KOPT-K1 (cell line): ENCODE measurements around the gene NEMP1.
A peak's percentile ranks its signal among the peaks of the same experiment; 100 is the strongest.

Experiments used
- H3K27ac ChIP-seq: fragments of 200-600 bp; sonication (generic); 2 replicates; pipeline ENCODE4 v1.5.1; 2016; ENCODE audit warnings: antibody characterized with exemption, mild to moderate bottlenecking, low read depth, low read length; ENCODE audit not compliant: poor library complexity, severe bottlenecking
- H3K36me3 ChIP-seq: fragments of 200-600 bp; sonication (generic); 2 replicates; pipeline ENCODE4 v1.5.1; 2017; ENCODE audit warnings: antibody characterized with exemption, mild to moderate bottlenecking, low read length, moderate library complexity; ENCODE audit not compliant: insufficient read depth
- H3K9me3 ChIP-seq: fragments of 200-600 bp; sonication (generic); 2 replicates; pipeline ENCODE4 v1.5.1; 2017; ENCODE audit warnings: antibody characterized with exemption, low read length, mild to moderate bottlenecking; ENCODE audit not compliant: insufficient read depth, poor library complexity, severe bottlenecking

Gene NEMP1

GRCh38 chr12:57097554-57097835 is 18.9 kb upstream of the NEMP1 start:
- H3K9me3 ChIP-seq, result no peaks in the 10 kb centered on the region
- no peak overlapping the region for H3K27ac ChIP-seq
- H3K36me3 ChIP-seq, result peaks cover 89% of the 10 kb centered on the region

- Histone ChIP-seq H3K9me3 (no peaks in the 10 kb centered on the region), H3K36me3 (peaks cover 89% of the 10 kb centered on the region), H3K27ac (no peak overlapping the region)
Measured at GRCh38 chr12:57096748-57097553, 18.4 kb upstream of the NEMP1 start.

DNA sequence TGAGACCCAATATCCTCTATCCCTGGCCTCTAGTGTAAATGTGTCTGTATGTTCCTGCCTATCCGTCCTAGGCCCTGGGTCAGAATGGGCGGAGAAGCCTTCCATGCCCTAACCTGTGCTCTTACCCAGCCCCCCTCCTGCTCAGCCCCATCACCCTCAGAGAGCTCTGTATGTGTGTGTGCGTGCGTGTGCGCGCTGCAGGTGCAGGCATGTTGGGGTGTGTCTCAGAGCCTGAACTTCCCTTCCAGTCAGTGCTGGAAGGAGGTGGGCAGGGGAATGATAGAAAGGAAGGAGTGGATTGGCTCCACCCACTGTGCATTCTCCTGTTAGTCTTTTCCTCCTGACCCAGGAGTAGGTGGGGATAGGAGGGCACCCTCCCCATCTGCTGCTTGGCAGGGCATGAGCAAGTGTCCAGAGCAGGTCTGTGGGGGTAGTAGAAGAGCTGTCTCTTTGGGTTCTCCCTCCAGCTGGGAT is 17.5 kb upstream of the NEMP1 start:
- Histone ChIP-seq H3K36me3 (peaks cover 93% of the 10 kb centered on the region), H3K9me3 (no peaks in the 10 kb centered on the region), H3K27ac (no peak overlapping the region)

GRCh38 chr12:57095440-57095839 is 16.8 kb upstream of the NEMP1 start:
- Histone ChIP-seq H3K27ac (no peak overlapping the region), H3K9me3 (no peaks in the 10 kb centered on the region), H3K36me3 (peaks cover 94% of the 10 kb centered on the region)

GRCh38 chr12:57094208-57095160 is 15.9 kb upstream of the NEMP1 start:
- Histone ChIP-seq H3K27ac (peak overlapping the region; percentile 19), H3K36me3 (peaks cover 84% of the 10 kb centered on the region), H3K9me3 (no peaks in the 10 kb centered on the region)

GRCh38 chr12:57093415-57094207 is 15.0 kb upstream of the NEMP1 start:
- Histone ChIP-seq H3K36me3 (peaks cover 76% of the 10 kb centered on the region), H3K27ac (peak overlapping the region; percentile 47), H3K9me3 (no peaks in the 10 kb centered on the region)

DNA sequence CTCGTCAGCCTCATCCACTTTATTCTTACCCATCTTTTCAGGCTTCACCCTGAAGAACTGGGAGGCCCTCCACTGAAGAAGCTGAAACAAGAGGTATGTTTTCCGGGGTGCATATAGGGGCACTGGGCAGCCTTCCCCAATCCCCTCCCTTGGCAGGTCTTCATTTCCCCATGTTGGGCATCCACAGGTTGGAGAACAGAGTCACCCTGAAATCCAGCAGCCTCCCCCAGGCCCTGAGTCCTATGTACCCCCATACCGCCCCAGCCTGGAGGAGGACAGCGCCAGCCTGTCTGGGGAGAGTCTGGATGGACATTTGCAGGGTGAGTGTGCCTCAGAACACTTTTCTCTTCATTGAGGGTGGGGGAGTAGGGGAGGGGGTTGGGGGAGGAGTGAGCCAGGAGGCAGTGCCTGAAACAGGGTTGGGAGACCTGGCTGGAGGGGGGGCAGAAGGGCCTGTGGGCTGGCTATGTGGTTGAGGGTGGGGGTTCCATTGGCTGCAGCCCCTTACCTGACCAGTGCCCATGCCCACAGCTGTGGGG is 14.4 kb upstream of the NEMP1 start:
- peaks cover 69% of the 10 kb centered on the region for H3K36me3 ChIP-seq
- no peak overlapping the region for H3K27ac ChIP-seq
- H3K9me3 ChIP-seq, result no peaks in the 10 kb centered on the region

DNA sequence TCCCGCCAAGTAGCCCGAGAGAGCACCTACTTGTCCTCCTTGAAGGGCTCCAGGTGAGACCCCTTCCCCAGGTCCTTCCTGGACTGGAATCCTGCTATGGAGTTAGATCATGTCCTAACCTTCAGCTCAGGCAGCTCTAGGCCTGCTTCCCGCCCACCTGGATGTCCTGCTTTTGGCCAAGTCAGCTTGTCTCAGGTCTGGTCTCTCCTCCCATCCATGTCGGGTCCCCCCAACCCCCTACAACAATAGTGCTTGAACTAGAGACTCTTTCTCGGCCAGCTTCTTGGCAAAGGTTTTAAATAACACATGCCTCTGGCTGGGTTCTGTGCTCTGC is 13.9 kb upstream of the NEMP1 start:
- peaks cover 65% of the 10 kb centered on the region for H3K36me3 ChIP-seq
- H3K9me3 ChIP-seq, result no peaks in the 10 kb centered on the region
- no peak overlapping the region for H3K27ac ChIP-seq

DNA sequence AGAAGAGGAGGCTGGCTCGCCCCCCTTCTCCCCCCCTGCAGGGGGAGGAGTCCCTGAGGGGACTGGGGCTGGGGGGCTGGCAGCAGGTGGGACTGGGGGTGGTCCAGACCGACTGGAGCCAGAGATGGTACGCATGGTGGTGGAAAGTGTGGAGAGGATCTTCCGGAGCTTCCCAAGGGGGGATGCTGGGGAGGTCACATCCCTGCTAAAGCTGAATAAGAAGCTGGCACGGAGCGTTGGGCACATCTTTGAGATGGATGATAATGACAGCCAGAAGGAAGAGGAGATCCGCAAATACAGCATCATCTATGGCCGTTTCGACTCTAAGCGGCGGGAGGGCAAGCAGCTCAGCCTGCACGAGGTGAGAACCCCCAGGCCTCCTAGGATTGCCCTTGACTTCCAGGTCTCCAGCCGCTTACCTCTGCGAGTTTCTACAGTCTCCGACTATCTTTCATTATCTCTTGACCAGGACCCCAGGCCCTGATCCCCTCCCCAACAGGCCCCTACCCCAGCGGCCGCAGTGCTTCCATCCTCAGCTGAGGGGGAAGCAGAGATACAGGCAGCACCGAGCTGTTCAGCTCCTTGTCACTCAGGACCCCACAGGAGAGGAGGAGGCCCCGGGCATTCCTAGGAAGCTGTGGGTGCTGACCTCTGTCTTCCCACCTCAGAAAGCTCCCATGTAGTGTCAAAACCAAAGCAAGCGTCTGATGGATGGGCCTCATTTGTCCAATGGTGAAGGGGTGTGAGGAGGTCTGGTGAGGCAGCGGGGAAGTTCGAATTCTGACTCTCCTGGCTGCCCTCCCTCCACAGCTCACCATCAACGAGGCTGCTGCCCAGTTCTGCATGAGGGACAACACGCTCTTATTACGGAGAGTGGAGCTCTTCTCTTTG is 13.3 kb upstream of the NEMP1 start:
- Histone ChIP-seq H3K27ac (no peak overlapping the region), H3K36me3 (peaks cover 58% of the 10 kb centered on the region), H3K9me3 (no peaks in the 10 kb centered on the region)

DNA sequence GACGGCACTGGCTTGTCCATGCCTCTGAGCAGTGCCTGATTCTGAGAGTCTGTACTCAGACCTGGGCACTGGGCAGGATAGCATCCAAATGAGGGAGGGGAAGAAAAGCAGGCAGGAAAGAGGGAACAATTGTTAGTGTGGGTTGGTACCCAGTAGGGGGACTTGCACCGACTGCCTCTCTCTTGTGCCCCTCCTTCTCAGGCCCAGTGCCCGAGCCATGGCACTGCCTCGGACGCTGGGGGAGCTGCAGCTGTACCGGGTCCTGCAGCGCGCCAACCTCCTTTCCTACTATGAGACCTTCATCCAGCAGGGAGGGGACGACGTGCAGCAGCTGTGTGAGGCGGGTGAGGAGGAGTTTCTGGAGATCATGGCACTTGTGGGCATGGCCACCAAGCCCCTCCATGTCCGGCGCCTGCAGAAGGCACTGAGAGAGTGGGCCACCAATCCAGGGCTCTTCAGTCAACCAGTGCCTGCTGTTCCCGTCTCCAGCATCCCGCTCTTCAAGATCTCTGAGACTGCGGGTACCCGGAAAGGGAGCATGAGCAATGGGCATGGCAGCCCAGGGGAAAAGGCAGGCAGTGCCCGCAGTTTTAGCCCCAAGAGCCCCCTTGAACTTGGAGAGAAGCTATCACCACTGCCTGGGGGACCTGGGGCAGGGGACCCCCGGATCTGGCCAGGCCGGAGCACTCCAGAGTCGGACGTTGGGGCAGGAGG is 12.5 kb upstream of the NEMP1 start:
- Histone ChIP-seq H3K36me3 (peaks cover 50% of the 10 kb centered on the region), H3K9me3 (no peaks in the 10 kb centered on the region), H3K27ac (no peak overlapping the region)

DNA sequence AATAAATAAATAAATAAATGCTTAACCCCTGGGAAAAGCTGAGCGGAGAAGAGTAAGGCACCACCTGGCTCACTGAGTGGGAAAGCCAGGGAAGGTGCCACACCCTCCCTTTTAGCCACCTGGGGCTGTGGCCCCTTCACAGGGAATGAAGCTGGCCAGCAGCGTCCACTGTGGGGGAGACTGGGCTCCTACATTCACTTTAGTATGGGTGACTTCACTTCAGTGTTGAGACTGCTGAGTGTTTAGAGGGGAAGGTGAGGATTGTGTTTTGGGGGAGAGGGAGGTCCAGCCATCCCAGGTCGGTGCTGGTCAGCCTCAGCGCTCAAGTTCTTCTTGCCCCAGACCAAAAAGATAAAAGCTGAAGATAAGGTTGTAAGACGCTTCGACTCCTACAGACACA is 11.9 kb upstream of the NEMP1 start:
- Histone ChIP-seq H3K9me3 (no peaks in the 10 kb centered on the region), H3K27ac (no peak overlapping the region), H3K36me3 (peaks cover 45% of the 10 kb centered on the region)

DNA sequence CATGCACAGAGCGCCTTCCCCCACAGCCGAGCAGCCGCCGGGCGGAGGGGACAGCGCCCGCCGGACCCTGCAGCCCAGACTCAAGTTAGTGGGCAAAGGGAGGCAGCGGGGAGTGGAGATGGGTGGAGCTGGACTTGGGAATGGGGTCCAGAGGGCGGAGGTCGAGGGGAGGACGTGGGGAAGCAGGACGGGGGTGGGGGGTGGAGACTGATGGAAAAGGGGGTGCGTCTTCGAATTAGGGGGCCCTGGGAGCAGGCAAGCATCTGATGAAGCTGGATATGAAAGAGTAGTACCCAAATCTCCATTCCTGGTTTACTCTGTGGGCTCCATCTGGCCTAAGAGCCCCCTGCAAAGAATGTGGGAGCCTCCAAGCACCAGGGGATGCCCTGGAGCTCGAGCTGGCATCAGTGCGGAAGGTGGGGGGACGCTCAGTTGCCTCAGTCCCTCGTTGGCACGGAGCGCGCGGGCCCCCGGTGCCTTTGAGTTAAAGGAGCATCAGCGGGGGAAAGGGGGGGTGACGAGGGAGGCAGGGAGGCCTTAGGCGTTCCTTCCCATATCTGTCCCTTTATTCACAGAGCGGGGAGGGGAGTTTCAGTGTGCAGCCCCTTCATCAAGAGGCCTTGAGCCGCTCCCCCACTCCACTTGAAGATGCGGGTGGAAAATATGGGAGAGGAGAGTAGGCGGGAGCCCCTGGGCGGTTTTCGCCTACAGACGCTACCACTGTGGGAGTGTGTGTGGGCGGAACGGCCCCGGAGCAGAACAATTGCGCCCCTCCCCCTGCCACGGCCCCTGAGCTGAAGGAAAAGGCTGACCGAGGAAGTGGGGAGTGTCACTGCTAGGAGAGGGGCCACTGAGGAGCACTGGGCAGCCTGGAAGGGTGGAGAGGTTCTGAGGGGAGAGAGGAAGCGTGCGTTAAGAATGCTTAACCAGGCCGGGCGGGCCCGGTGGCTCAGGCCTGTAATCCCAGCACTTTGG is 11.0 kb upstream of the NEMP1 start:
- Histone ChIP-seq H3K27ac (peak overlapping the region; percentile 88), H3K36me3 (peaks cover 35% of the 10 kb centered on the region), H3K9me3 (no peaks in the 10 kb centered on the region)
